GM19043 (cell line): ENCODE data around the gene RHBDL1.

Experiments used
- ATAC-seq: cut with Tn5 transposase; IDR thresholded peaks from one replicate; pipeline ENCODE4 v1.9.1; 2021; ENCODE audit warnings: low read depth; ENCODE audit not compliant: unreplicated experiment

The RHBDL1 gene

DNA sequence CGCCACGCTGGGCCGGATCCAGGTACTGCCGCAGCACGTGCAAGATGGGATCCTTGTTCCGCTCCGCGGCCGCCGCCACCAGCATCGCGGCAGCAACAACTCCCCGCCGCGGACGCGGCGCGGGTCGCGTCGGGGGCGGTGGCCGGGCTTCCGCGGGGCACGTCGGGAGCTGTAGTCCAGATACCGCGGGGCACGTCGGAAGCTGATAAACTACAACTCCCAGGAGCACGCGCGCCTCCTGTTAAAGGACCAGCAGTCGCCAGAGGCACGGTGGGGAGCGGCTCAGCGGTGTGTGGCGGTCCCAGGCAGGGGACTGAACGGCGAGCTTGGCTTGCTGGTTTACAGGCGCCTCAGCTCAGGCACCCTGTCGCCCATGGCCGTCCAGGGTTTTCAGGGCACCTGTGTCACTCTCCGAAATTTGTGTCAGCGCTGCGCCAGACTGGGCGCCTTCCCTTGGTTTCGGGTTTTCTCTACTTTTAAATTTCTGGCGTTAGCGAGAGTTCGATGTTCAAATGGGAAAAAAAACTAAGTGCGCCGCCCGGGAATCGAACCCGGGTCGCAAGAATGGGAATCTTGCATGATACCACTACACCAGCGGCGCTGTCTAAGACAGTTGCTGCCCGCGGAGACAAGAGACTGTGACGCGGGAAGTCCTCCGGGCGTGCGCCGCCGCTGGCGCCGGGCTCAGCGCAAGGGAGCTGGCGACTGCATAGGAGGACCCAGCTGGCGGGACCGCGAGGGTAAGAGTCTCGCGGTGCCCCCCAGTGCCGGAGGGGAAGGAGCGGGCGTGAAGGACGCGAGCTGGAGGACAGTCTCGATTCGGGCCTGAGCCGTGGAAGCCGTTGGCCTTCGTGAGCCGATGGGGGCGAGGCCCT, 39.0 kb upstream of the RHBDL1 start, which contains the start of gene METTL26:
TSS of gene METTL26 (minus strand) at position 100 of the 875 bp plus-strand sequence. CDS start at position 85, 15 bp downstream.
- peak; percentile 69 for ATAC-seq

DNA sequence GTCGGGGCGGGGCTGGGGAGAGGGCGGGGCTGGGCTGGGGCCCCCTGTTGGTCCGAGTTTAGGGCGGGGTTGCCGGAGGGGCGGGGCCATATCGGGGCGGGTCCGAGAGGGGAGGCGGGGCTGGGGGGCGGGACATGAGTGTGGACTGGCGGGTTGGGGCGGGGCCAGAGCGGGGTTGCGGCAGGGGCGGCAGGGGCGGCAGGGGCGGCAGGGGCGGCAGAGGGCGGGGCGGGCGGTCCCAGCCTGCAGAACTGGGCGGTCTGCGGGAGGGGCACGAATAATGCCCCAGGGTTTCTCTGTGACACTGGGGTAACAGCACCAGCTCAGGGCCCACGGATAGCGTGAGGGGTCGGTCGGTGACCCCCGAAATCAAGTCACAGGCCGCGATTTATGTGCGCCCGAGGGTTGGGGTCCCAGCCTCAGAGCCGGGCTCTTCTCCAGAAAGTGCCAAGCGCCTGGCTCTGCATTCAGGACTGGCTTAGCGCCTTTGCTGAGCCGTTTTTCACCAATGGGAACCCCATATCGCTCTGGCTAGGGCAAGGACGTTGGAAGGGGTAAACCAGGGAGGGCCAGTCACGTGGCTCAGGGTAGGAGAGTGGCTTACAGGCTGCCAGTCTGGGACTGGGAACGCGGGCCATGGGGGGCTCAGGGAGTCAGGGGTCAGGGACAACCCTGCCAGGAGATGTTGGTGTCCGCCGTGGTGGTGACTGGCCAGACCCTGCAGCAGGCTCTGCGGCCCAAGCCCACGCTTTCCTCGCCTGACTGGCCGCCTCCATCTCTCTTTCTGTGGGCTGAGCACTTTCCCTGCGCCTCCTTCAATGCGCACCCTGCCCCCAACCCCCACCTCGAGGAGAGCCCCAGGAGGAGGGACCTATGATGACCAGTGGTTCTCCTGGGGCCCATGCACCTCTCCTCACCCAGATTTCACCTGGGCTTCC, 38.1 kb upstream of the RHBDL1 start:
- no peak for ATAC-seq

DNA sequence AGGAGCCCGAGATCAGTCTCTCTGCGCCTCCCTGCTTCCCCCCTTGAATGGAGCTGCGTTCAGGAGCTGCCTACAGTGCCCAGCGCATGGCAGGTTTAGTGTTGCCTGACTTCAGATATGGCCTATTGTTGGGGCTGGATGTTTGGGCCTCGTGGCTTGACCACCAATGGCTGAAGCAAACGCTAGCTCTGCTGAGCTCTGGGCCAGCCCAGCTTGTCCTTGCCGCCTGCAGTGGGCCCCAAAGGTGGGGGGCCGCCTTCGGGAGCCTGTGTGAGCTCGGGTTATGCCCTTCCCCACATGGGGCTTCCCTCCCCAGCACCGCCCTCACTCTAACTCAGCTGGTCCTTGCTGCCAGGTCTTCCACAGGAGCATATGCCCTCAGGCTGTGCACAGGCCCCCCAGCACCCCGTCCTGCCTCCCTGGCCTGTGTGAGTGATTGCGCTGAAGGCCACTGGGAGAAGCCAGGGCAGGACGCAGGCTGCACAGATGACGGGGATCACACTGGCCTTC, 37.4 kb upstream of the RHBDL1 start:
- no peak for ATAC-seq

DNA sequence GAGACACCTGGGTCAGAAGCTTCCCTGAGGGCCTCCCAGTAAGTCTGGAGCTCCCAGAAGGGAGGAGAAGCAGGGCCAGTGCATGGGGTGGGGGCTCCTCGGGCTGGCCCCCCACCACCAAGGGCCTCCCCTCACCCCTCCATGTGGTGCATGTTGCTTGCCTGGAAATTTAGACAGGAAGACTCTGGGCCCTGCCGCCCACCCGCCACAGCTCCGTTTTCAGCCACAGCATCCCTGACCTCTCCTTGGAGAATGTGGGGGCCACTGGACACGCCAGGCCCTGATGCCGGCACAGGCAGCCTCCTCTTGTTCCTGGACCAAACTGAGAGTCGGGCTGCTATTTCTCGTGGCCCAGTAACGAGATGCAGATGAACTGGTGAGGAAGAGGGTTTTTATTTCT, 36.6 kb upstream of the RHBDL1 start:
- no peak for ATAC-seq

DNA sequence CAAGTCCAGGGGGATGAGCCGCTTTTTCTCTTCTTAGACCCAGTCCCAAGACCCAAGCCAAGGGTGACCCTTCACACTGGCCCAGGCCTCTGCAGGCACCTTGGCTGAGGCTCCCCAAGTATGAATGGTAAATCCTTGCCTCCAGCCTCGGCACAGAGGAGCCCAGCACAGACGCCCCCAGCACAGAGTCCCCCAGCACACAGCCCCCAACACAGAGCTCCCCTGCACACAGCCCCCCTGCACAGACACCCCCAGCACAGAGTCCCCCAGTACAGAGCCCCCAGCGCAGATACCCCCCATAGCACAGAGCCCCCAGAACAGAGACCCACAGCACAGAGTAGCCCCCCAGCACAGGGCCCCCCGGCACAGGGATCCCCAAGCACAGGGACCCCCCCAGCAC, 34.9 kb upstream of the RHBDL1 start:
- ATAC-seq, result no peak

DNA sequence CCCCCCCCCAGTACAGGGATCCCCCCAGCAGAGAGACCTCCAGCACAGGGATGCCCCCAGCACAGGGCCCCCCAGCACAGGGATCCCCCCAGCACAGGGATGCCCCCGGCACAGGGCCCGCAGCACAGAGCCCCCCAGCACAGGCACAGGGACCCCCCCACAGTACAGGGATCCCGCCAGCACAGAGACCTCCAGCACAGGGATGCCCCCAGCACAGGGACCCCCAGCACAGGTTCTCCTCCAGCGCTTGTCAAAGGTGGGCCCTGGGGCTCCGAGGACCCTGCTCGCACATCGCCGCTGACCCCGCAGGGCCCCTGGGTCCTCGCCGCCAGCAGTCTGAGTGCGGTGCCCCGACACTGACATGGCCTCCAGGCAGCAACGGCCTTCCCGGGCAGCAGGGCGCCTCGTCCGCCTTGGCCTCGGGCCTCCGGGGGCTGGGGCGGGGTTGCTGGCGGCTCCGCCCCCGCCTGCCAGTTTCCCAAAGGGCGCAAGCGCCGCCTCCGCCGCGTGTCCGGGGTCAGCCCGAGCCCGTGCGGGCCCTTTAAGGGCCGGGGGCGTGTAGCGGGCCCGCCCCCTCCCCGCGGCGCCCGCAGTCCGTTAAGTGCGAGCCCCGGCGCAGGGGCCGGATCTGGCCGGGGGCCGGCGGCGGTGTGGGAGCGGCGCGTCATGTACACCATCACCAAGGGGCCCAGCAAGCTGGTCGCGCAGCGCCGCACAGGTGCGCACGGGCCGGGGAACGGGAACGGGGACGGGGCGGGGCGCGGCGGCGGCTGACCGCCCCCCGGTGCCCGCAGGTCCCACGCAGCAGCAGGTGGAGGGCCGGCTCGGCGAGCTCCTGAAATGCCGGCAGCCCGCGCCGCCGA, 33.9 kb upstream of the RHBDL1 start, which contains the start of gene MCRIP2:
TSS of gene MCRIP2 (plus strand) at position 503 of the 863 bp plus-strand sequence. CDS start at position 667, 164 bp downstream.
- ATAC-seq, result no peak

DNA sequence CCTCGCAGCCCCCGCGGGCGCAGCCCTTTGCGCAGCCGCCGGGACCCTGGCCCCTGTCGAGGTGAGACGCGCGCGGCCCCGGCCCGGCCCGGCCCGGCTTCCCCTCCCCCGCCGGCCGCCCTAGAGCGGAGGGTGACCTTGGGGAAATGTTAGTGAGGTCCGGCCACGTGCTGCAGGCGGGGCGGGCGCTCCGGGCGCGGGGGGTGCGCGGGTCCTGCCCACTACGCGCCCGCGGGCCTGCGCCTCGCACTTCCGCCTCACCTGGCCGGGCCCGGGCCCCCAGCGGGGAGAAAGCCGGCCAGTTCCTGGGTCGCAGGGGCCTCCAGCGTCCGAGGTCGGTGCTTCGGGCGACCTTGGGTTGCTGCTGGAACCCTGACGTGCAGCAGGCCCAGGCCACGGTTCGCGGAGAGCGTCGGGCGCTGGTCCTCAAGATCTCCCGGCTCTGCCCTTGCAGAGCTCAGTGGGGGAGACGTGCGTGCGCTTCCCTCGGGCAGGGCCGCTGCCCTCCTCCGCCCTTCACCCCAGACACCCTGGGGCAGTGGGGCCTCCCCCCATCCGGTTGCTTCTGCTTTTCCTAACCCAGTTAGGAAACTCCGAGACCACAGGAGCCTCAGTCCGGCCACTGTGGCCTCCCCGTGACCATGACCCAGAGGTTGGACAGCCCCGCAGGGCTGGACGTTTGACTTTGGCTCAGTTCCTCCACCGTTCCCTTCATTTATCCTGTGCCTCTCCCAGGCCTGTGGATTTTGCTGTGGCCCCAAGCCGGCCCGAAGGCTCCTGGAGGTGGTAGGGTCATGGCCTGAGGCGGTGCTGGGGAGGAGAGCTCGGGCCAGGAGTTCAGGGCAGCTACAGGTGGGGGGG, 33.1 kb upstream of the RHBDL1 start:
- ATAC-seq, result no peak

DNA sequence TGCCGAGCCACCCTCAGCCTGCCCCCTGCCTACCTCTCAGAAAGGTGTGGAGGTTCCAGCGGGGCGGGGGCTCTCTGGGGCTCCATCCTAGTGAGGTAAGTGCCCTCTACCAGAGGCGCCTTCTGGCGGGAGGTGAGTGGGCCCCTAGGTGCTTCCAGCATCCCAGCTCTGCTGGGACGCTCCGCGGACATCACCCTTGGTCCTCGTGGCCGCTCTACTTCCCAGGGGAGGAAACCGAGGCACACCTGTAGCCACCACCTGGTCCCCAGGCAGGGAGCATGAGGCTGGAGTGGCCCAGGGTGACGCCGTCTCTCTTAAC, 32.5 kb upstream of the RHBDL1 start:
- no peak for ATAC-seq

DNA sequence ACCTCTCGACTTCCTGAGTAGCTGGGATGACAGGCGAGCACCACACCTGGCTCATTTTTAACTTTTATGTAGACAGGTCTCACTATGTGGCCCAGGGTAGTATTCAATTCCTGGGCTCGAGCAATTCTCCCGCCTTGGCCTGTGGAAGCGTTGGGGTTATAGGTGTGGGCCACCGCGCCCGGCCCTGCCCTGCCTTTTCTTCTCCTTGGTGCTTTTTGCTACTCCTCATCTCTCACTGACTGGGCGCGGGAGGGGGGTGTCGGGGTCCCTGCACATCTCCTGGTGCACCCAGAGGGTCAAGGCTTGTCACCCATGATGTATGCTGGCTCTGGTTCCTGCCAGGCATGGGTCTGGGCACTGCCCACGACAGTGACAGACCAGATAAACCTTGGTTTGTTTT, 30.9 kb upstream of the RHBDL1 start:
- ATAC-seq, result no peak

DNA sequence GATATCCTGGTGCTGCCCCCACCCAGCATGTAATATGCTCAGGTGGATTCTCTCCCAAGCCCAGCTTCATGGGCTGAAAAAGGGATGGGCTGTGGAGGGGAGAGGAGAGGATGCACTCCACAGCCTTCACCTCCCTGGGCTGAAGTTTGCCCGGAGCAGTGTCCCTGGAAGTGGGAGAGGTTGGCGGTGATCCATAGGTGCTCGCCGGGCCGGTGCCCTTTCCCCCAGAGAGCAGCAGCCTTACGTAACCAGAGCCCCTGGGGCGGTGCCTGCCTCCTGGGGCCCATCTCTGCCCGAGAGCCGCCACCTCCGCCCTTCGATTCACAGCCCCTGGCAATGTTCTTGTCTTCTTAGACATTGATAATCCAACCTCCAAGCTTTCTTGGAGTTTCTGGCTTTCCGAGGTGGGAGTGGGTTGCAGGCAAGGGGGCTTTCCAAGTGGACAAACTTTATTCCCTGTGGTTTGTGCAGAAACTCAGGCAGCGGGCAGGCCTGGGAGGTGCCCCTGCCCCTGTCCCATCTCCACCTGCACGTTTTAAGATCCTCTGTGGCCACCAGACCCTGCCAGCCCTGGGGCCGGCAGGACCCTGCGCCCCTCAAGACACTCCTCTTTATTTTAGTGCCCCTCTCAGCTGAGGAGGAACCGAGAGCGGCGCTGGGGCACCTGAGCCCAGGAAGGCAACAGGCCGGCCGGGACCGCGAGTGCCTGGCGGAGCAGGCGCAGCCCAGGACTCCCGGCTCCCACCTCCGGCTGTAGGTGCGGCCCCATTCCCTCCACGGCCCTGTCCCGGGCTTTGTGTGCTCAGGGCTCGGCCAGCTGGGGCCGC, 29.4 kb upstream of the RHBDL1 start:
- ATAC-seq, result no peak

DNA sequence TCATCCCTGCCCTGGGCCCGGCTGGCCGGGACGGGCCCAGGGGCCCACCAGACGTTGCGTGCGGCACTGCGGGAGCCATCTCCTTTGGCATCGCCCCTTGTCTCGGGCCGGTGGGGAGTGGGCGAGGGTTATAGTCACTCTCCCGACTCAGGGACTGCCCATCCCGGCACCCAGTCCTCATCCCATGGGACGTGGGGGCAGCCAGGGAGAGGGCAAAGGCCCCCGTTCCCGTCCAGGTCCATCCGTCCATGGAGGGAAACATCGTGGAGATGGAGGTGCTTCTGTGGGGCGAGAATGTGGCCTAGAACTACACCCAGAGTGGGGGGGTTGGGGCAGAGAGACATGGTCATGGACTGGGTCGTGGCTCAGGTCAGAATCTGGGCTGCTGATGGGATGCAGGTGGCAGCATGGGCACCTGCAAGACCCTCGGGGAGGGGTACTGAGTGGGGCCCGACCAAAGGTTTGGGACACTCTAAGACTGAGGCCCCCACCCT, 28.7 kb upstream of the RHBDL1 start:
- ATAC-seq, result no peak

DNA sequence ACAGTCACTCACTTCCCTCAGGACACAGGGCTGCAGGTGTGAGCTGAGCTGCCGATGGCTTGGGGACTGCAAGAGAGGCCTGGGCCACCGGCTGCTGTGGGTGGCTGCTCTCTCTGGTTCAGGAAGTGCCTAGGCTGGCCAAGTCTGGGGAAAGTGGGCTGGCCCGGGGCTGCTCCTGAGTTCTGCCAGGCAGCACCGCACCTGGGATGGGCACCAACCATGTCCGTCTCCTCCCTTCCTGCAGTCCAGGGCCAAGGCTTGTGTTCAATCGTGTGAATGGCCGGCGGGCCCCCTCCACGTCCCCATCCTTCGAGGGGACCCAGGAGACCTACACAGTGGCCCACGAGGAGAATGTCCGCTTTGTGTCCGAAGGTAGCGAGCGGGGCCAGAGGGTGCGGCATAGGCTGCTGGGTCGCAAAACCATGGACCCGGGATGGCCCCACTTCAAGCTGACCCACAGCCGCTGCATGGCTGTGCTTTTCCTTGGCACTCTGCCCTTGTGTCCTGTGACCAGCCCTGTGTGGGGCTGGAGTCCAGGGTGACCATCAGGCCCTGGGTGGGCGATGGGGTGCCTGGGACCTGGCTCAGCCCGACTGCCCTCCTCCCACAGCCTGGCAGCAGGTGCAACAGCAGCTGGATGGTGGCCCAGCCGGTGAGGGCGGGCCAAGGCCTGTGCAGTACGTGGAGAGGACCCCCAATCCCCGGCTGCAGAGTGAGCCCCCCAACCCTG, 28.1 kb upstream of the RHBDL1 start:
- no peak for ATAC-seq

DNA sequence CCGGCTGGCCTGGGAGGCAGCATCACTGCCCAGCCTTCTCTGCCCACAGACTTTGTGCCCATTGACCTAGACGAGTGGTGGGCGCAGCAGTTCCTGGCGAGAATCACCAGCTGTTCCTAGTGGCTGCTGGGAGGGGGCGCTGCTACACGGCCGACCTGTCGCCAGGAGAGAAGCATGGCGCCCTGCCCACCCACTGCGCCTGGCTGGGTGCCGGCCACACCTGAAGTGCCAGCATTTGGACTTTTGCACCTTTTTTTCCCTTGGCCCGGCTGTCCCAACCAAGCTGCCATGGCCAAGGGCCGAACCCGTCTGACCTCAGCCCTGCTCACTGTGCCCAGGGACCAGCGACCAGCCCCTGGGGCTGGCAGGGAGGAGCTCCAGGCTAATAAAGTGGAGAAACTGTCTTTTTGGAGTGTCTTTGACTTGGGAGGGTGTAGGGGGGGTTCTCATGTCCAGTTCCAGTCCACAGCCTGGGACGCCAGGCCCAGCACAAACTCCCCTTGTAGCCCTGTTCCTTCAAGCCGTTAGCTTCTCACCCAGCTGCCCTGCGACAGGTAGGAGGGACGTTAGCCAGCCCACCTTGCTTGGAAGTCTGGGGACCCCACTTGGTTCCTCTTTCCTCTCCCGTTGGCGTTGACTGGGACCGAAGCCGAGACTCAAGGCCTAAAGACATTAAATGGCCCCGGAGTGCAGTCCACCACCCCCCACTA, 27.2 kb upstream of the RHBDL1 start:
- no peak for ATAC-seq

DNA sequence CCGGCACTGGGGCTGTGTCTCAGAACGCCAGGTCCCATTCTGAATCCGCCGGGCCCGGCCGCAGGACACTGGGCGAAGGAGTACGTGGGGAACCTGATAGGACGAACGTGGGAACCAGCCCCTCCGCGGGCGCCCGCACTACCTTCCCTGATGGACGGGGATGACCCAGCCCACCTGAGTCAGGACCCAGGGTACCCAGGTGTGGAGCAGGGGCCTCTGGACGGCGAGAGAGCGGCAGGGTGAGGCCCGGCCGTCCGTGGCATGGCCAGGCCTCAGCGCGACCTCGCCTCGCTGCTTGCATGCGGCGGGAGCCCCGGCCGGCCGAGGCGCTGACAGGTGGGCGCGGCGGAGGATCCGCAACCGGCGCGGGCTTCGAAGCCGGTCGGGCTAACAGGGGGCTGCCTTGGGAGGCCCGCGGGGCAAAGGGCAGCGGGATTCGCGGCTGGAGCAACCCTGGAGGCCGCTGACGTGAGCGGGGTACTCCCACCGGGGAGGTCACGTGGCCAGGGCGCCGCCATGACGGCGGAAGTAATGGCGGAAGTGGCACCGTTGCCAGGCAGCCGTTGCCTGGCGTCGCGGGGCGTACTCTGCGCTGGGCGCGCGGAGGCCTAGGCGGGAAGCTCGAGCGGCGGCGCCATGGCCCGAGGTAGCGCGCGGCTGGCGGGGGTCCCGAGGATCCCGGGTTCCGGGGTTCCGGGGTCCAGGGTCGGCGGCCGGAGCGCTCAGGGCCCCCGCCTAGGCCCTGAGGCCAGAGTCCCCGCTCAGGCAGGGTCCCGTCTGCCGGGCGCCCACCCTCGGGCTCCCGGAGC, 26.5 kb upstream of the RHBDL1 start, which contains the start of gene WDR90:
TSS of gene WDR90 (plus strand) at position 585 of the 809 bp plus-strand sequence. CDS start at position 637, 52 bp downstream.
- ATAC-seq, result peak; percentile 90

DNA sequence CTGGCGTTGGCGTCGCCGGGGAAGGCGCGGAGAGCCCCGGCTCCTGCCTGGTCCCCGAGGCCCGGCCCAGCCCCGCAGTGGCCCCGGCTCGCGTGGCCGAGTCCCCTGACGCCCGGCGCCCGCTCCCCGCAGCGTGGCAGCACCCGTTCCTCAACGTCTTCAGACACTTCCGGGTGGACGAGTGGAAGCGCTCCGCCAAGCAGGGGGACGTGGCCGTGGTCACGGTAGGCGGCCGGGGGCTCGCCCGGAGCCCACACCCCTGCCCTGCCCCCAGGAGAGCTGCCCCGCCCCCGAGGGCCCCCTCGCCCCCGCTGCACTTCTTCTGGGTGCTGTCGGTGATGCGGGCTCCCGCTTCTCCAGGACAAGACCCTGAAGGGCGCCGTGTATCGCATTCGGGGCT, 25.8 kb upstream of the RHBDL1 start:
- ATAC-seq, result no peak

DNA sequence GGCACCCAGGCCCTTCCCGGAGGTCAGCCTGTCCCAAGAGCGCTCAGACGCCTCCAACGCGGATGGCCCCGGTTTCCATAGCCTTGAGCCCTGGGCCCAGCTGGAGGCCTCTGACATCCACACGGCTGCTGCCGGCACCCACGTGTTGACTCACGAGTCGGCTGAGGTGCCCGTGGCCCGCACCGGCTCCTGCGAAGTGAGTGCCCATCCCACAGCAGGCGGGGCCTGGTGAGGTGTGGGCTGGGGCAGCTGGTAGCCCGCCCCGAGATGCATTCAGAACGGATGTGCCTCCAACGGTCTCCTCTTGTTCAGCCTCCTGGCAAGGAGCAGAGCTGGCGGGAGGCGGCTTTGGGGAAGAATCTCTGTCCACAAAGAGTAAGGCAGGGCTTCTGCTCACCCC, 23.6 kb upstream of the RHBDL1 start:
- no peak for ATAC-seq
